GM12872 (cell line): Measurements from ENCODE around the gene WDR70.

Experiments used
- TF ChIP-seq, protein P1 (sequence below): IDR thresholded peaks from 3 replicates; pipeline ENCODE4 v1.5.1; 2011; ENCODE audit warnings: low read depth, mild to moderate bottlenecking, low read length, moderate library complexity; ENCODE audit not compliant: insufficient read depth

The WDR70 gene

GRCh38 chr5:37695647-37696046 lies 316.5 kb downstream of the WDR70 start:
- TF ChIP-seq, protein P1, sequence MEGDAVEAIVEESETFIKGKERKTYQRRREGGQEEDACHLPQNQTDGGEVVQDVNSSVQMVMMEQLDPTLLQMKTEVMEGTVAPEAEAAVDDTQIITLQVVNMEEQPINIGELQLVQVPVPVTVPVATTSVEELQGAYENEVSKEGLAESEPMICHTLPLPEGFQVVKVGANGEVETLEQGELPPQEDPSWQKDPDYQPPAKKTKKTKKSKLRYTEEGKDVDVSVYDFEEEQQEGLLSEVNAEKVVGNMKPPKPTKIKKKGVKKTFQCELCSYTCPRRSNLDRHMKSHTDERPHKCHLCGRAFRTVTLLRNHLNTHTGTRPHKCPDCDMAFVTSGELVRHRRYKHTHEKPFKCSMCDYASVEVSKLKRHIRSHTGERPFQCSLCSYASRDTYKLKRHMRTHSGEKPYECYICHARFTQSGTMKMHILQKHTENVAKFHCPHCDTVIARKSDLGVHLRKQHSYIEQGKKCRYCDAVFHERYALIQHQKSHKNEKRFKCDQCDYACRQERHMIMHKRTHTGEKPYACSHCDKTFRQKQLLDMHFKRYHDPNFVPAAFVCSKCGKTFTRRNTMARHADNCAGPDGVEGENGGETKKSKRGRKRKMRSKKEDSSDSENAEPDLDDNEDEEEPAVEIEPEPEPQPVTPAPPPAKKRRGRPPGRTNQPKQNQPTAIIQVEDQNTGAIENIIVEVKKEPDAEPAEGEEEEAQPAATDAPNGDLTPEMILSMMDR, result no peak

- TF ChIP-seq, protein P1, result no peak
These were observed 317.3 kb downstream of the WDR70 start for GRCh38 chr5:37696190-37697021.

DNA sequence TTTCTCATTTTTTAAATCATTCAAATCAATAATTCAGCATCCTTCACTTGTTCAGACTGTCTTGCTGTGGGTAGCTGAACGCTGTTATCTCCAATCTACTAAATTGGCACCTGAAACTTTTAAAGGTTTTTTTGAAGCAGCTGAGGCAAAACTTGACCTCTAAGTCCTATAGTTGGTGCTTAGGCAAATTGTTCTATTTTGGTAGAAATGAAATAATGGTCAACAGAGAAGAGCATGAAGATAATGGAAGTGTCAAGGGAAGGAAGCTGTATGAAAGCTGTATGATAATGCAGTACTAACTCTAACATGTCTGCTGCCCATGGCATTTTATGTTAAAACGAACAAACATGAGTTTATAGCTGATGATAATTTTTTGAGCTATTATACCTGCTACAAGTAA lies 322.8 kb downstream of the WDR70 start:
- TF ChIP-seq, protein P1, result no peak

GRCh38 chr5:37703841-37704241 lies 324.7 kb downstream of the WDR70 start:
- TF ChIP-seq, protein P1, result no peak

- TF ChIP-seq, protein P1, result no peak
These were observed 325.3 kb downstream of the WDR70 start for GRCh38 chr5:37704406-37704805.

- TF ChIP-seq, protein P1, result no peak
These were observed 329.9 kb downstream of the WDR70 start for GRCh38 chr5:37709020-37709419.

DNA sequence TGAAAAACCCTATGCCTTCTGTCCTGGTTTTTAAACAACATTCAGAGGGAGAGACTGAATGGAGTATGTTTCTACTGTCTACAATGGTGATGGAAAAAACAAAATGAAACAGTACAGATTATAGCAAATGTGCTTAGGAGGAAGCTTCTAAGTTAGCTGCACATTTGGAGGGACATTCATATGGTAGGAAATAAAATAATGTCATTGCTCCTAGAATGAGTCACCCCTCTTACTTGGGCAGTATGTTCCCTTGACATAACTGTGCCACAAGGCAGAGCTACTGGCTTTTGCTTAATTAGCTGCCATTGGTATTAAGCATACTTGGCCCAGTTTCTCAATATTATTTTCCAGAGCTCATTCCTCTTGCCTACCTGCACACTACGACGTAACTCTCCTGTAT lies 331.8 kb downstream of the WDR70 start:
- TF ChIP-seq, protein P1, result no peak
